ENCODE measurements around the gene CHD9.

- TF ChIP-seq POLR2A (IDR thresholded peaks at IDR 0.05) (no peak), CTCF (IDR thresholded peaks at IDR 0.05) (no peak), POLR2AphosphoS5 (IDR thresholded peaks at IDR 0.05) (no peak)
Measured at GRCh38 chr16:53216798-53217197, 162.0 kb downstream of the CHD9 start.
